HG03571 (cell line): ENCODE results near the gene PKIB.
"Not testable (repeated sequence)": the region's sequence is repeated elsewhere in the genome, so short reads cannot be mapped to it uniquely, and the experiment has no call there.

Experiments
- ATAC-seq: cut with Tn5 transposase; IDR thresholded peaks from one replicate; pipeline ENCODE4 v1.9.1; 2021; ENCODE audit not compliant: unreplicated experiment

PKIB gene

DNA sequence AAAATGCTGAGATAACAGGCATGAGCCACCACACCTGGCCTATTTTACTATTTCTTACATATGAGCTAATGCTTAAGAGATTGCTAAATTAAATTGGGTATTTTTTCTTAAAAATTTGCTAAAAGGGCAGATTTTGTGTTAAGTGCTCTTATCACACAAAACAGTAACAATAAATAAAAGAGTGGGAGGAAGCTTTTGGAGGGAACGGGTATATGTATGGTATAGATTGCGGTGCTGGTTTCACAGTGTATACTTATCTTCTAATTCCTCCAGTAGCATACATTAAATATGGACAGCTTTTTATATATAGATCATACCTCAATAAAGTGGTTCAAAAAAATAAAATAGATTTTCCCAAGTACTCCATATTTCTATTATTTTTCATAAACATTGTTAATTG, 129.9 kb downstream of the PKIB start:
- ATAC-seq, result no peak

- no peak for ATAC-seq
Observed at GRCh38 chr6:122740936-122741335, 130.7 kb downstream of the PKIB start.

DNA sequence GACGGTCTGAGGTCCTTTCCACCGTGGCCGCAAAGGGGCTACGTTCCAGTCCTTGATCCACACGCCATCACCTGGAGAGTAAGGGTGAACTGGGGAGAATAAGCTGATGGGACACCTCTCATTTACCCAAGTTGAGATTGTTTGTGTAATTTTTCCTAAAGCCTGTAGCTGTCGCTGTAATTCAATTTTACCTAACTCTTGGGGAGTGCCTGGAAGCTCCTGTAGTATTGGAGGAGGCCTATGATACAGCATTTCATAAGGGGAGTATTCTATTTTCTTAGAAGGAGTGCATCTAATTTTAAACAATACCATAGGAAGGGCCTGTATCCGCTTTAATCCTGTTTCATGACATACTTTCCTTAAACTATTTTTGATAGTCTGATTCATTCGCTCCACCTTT, 134.0 kb downstream of the PKIB start:
- not testable (repeated sequence) for ATAC-seq

DNA sequence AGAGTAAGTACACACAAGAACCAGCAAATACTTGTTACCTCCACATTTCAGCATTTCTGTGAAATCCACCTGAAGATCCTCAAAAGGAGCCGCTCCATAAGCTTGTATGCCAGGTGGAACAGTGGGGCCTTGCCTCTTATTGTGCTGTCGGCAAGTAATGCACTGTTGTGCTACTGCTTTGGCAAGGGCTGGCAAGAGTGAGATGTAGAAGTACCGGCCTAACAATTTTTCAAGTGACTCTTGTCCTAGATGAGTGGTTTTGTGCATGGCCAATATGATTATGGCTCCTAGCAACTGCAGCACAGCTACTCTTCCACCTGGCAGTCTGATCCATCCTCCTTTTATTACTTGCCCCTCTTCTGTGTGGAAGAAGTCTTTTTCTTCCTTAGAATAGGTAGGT, 134.7 kb downstream of the PKIB start:
- not testable (repeated sequence) for ATAC-seq

GRCh38 chr6:122746688-122747087, 136.5 kb downstream of the PKIB start:
- ATAC-seq, result no peak

GRCh38 chr6:122747573-122747972, 137.4 kb downstream of the PKIB start:
- no peak for ATAC-seq

DNA sequence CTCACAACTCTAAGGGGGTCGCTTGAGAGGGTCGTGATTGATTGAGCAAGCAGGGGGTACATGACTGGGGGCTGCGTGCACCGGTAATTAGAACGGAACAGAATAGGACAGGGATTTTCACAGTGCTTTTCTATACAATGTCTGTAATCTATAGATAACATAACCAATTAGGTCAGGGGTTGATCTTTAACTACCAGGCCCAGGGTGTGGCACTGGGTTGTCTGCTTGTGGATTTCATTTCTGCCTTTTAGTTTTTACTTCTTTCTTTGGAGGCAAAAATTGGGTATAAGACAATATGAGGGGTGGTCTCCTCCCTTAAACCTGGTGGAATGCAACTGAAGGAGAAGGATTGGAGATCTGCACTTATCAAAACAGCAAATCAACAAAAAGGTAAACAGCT, 138.7 kb downstream of the PKIB start:
- not testable (repeated sequence) for ATAC-seq

GRCh38 chr6:122749451-122750050, 139.3 kb downstream of the PKIB start:
- no peak for ATAC-seq

DNA sequence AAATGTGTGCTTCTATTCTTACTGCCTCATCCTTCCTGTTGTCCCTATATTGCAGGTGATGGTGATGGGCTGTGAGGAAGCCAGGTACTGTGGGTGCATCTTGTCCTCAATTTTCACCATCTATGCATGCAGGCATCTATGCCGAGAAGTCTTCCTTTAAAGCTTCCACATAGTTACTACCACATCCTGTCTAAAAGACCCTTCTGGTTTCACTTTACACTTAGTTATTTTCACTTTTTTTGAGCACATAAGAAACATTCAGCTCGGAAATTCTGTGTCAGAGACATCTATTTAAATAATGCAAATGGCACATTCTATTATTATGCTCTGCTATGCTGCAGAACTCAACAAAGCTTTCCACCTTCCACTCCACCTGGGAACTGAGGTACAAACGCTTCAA, 141.1 kb downstream of the PKIB start:
- ATAC-seq, result peak; percentile 76

DNA sequence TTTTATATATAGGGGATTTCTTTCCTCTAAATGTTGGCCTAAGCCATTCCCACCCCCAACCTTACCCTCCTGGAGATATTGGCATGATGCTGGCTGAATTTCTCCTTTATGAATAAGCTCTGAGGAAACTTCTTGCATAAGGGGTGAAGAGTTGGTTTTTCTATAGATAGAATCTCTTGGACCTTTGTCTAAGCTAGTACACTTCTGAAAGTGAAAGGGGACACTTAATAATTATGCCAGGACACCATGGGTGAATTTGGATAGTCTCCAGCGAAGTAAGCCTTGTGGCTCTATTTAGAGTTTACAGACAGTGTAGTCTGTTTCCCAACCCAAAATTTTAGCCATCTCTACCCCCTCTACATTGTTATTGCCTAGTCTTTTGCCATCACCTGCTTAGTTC, 142.3 kb downstream of the PKIB start:
- no peak for ATAC-seq

GRCh38 chr6:122753000-122753687, 142.9 kb downstream of the PKIB start:
- no peak for ATAC-seq

DNA sequence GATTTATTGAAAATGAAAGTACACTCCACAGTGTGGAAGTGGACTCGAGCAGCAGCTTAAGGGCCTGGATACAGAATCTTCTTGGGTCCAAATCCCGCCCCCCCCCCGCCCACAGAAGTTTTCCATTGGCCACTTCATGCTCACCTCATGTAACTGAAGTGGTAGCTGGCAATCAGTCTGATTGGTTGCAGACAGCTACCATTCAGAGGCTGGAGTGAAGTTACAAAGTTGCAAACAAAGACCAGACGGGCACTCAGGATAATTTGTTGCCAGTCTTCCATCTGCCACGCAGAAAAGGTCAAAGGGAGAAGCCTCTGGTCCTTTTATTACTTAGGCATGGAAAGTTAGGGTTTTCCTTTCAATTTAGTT, 143.5 kb downstream of the PKIB start:
- ATAC-seq, result no peak

DNA sequence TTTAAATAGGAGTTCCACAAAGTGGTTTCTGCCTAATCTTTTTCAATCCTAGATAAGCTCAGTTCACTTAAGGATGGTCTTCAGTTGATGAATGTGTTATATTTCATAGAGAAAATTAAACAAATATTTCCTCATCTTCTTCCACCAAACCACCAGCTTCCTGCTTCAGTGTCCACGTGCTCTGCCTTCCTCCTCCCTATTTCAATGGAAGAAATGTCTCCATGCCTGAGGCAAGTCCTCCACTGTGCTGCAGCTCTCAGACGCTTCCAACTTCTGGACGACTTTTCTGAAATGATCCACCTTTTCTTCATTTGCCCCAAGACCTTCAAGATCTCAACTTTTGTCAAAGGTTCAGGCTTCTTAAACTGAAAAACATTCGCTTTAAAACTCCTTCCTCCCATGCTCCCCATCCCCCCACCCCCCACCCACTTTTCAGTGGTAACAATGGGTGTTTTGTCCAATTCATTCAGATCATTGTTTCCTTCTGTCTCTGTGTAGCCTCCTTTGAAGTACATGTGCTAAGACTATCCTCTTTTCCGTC, 144.1 kb downstream of the PKIB start:
- ATAC-seq, result no peak

GRCh38 chr6:122755901-122756300, 145.7 kb downstream of the PKIB start:
- no peak for ATAC-seq

DNA sequence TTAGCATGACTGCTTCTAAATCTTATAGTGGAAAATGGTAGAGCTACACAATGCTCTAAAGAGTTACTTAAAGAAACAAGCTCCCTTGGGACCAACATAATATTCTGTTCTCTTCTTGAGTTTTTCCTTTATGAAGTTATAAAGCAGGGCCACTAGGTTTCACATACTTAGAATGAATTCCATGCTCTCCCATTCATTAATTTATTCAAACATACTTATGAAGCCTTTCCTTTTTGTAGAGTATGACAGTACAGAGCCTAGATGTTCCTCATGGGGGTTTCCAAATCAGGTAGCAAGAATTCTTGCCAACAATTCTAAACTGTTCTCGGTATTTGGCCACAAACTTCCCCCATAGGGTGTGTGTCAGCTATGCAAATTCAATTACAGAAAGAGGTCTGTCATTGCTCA, 148.7 kb downstream of the PKIB start:
- ATAC-seq, result peak; percentile 84

DNA sequence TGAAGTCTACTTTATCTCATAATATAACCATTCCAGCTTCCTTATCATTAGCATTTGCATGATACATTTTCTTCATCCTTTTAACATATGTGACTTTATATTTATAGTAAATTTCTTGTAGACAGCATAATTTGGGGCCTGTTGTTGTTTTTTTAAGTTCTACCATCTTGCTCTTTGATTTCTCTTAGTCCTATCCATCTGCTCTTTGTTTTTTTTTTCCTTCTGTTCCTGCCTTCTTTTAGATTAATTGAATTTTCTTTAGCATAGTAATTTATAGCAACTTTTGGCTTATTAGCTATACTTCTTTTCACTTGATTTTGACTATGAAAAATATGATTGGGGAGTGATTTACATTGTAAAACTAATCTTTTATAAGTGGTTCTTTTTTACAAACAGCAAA, 150.1 kb downstream of the PKIB start:
- ATAC-seq, result no peak

- ATAC-seq, result no peak
Observed at GRCh38 chr6:122766256-122766655, 156.1 kb downstream of the PKIB start.

- ATAC-seq, result no peak
Observed at GRCh38 chr6:122770835-122771601, 160.8 kb downstream of the PKIB start.

DNA sequence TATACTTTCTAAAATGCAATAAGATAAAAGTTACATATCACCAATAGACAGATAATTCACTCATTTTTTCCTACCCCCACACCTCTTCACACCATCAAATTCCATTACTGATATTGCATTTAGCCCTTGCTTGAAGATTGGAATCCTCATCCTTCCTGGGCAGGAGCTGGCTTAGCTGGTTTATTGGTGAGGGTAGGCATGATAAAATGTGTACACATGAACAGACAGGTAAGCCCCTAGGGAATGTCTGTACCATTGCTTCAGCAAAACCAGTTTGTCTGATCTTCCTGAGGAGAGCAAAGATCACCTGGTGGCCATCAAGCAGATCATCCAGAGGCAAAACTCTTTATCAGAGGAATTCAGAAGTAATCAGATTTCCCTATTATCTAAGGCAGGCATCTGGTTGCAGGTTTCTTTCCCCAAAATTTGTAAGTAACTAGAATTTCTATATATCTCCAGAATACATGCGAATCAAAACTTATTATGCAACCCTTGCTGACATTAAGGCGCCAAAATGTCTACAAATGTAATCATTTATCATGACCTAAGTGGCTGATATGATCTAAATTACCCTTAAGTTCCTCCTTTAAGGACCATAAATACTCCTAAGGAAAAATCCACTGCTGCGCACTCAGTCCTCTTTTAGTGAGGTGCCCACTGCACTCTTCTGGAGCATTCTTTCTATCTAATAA, 162.7 kb downstream of the PKIB start:
- no peak for ATAC-seq
